Measurements from ENCODE around the gene PKHD1.
A peak's percentile ranks its signal among the peaks of the same experiment; 100 is the strongest.

PKHD1 gene

GRCh38 chr6:51962354-51962753 lies 125.1 kb downstream of the PKHD1 start:
- peaks cover 0 to 2% of the 10 kb centered on the region in 2 experiments for H3K4me1 ChIP-seq (ENCODE audit: control insufficient read depth in 1 of 2, insufficient read depth in 2 of 2, low read length in 2 of 2)
- no peak overlapping the region for H4K8ac ChIP-seq (ENCODE audit: low read depth, low read length)
- no peak overlapping the region for H3K14ac ChIP-seq (ENCODE audit: low read length)
- no peaks in the 10 kb centered on the region for H3K27me3 ChIP-seq (ENCODE audit: insufficient read depth, low read length)
- no peak overlapping the region for H3K18ac ChIP-seq (ENCODE audit: low read length)
- no peak overlapping the region for H3K27ac ChIP-seq (ENCODE audit: low read depth, low read length)
- WGBS (ENCODE audit: extremely low coverage, insufficient coverage, insufficient read length) = no CpG with 5 or more reads among the region's 1 CpG
- no peak overlapping the region for H3K4me3 ChIP-seq (ENCODE audit: low read depth, low read length)
- H2BK12ac ChIP-seq (ENCODE audit: low read length) = no peak overlapping the region
- no peaks in the 10 kb centered on the region for H3K36me3 ChIP-seq (ENCODE audit: control insufficient read depth in 1 of 2, insufficient read depth in 2 of 2, low read length in 2 of 2)
- H2BK5ac ChIP-seq (ENCODE audit: low read depth, low read length, poor library complexity) = no peak overlapping the region
- H3K79me1 ChIP-seq (ENCODE audit: low read length) = no peaks in the 10 kb centered on the region
- H4K12ac ChIP-seq (ENCODE audit: low read depth, low read length) = no peak overlapping the region
- no peaks in the 10 kb centered on the region for H3K79me2 ChIP-seq (ENCODE audit: control insufficient read depth, insufficient read depth, low read length, poor library complexity)
- H3K9ac ChIP-seq (ENCODE audit: low read length) = no peak overlapping the region
- no peak overlapping the region for H2AK5ac ChIP-seq (ENCODE audit: low read length)
- no peak overlapping the region for H3K4me2 ChIP-seq (ENCODE audit: low read length)
- DNase-seq = no peak
- no peak overlapping the region for H2AFZ ChIP-seq (ENCODE audit: insufficient read depth, low read length, poor library complexity)
- H3K23ac ChIP-seq (ENCODE audit: low read length) = no peak overlapping the region
- H3K4ac ChIP-seq (ENCODE audit: low read depth, low read length) = no peak overlapping the region
- no peak overlapping the region for H2BK120ac ChIP-seq (ENCODE audit: insufficient read depth, low read length, poor library complexity)
- H4K91ac ChIP-seq (ENCODE audit: low read depth, low read length) = no peak overlapping the region
- no peaks in the 10 kb centered on the region for H3K9me3 ChIP-seq (ENCODE audit: insufficient read depth, low read depth, low read length)

DNA sequence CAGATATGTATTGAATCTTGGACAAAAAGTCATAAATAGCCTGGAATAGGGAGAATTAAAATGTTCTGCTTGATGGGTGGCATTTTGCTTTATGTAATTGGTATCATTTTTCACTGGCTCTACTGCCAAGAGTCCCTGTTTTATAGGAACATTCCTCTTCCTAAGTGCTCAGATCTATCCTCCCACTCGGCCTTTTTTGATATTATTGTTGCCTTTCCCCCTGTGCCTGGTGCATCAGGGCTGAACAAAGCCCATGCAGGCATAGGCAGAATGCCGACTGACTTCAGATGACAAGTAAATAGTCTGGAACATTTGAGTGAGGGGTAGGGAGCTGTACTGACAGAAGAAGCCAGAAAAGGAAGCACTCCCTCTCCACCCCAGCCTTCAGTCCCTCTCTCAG lies 127.0 kb downstream of the PKHD1 start:
- Histone ChIP-seq H3K4ac (ENCODE audit: low read depth, low read length) (no peak overlapping the region), H3K27ac (ENCODE audit: low read depth, low read length) (no peak overlapping the region), H4K8ac (ENCODE audit: low read depth, low read length) (no peak overlapping the region), H3K9me3 (ENCODE audit: insufficient read depth, low read depth, low read length) (no peaks in the 10 kb centered on the region), H2BK12ac (ENCODE audit: low read length) (no peak overlapping the region), H3K4me2 (ENCODE audit: low read length) (no peak overlapping the region), H3K27me3 (ENCODE audit: insufficient read depth, low read length) (no peaks in the 10 kb centered on the region), H2AFZ (ENCODE audit: insufficient read depth, low read length, poor library complexity) (no peak overlapping the region), H2BK120ac (ENCODE audit: insufficient read depth, low read length, poor library complexity) (no peak overlapping the region), H3K4me1 (ENCODE audit: control insufficient read depth in 1 of 2, insufficient read depth in 2 of 2, low read length in 2 of 2) (peaks cover 0 to 2% of the 10 kb centered on the region in 2 experiments), H2AK5ac (ENCODE audit: low read length) (no peak overlapping the region), H3K23ac (ENCODE audit: low read length) (no peak overlapping the region), H2BK5ac (ENCODE audit: low read depth, low read length, poor library complexity) (no peak overlapping the region), H3K18ac (ENCODE audit: low read length) (no peak overlapping the region), H3K36me3 (ENCODE audit: control insufficient read depth in 1 of 2, insufficient read depth in 2 of 2, low read length in 2 of 2) (no peaks in the 10 kb centered on the region), H3K79me2 (ENCODE audit: control insufficient read depth, insufficient read depth, low read length, poor library complexity) (no peaks in the 10 kb centered on the region), H3K9ac (ENCODE audit: low read length) (no peak overlapping the region), H3K4me3 (ENCODE audit: low read depth, low read length) (no peak overlapping the region), H3K79me1 (ENCODE audit: low read length) (no peaks in the 10 kb centered on the region), H4K91ac (ENCODE audit: low read depth, low read length) (no peak overlapping the region), H4K12ac (ENCODE audit: low read depth, low read length) (no peak overlapping the region), H3K14ac (ENCODE audit: low read length) (no peak overlapping the region)
- no CpG with 5 or more reads among the region's 2 CpGs for WGBS (ENCODE audit: extremely low coverage, insufficient coverage, insufficient read length)
- no peak for DNase-seq

GRCh38 chr6:51959744-51960383 lies 127.5 kb downstream of the PKHD1 start:
- Histone ChIP-seq H3K79me2 (ENCODE audit: control insufficient read depth, insufficient read depth, low read length, poor library complexity) (no peaks in the 10 kb centered on the region), H4K91ac (ENCODE audit: low read depth, low read length) (no peak overlapping the region), H3K4me1 (ENCODE audit: control insufficient read depth in 1 of 2, insufficient read depth in 2 of 2, low read length in 2 of 2) (peaks cover 0 to 2% of the 10 kb centered on the region in 2 experiments), H3K9me3 (ENCODE audit: insufficient read depth, low read depth, low read length) (no peaks in the 10 kb centered on the region), H3K4me2 (ENCODE audit: low read length) (no peak overlapping the region), H3K4ac (ENCODE audit: low read depth, low read length) (no peak overlapping the region), H3K27me3 (ENCODE audit: insufficient read depth, low read length) (no peaks in the 10 kb centered on the region), H3K4me3 (ENCODE audit: low read depth, low read length) (no peak overlapping the region), H3K27ac (ENCODE audit: low read depth, low read length) (no peak overlapping the region), H2BK120ac (ENCODE audit: insufficient read depth, low read length, poor library complexity) (no peak overlapping the region), H3K18ac (ENCODE audit: low read length) (no peak overlapping the region), H4K8ac (ENCODE audit: low read depth, low read length) (no peak overlapping the region), H3K9ac (ENCODE audit: low read length) (no peak overlapping the region), H2BK5ac (ENCODE audit: low read depth, low read length, poor library complexity) (no peak overlapping the region), H4K12ac (ENCODE audit: low read depth, low read length) (no peak overlapping the region), H3K36me3 (ENCODE audit: control insufficient read depth in 1 of 2, insufficient read depth in 2 of 2, low read length in 2 of 2) (no peaks in the 10 kb centered on the region), H3K14ac (ENCODE audit: low read length) (no peak overlapping the region), H3K23ac (ENCODE audit: low read length) (no peak overlapping the region), H2AFZ (ENCODE audit: insufficient read depth, low read length, poor library complexity) (no peak overlapping the region), H2BK12ac (ENCODE audit: low read length) (no peak overlapping the region), H2AK5ac (ENCODE audit: low read length) (no peak overlapping the region), H3K79me1 (ENCODE audit: low read length) (no peaks in the 10 kb centered on the region)
- no CpG with 5 or more reads among the region's 6 CpGs for WGBS (ENCODE audit: extremely low coverage, insufficient coverage, insufficient read length)
- DNase-seq = peak; percentile 76 to 88

DNA sequence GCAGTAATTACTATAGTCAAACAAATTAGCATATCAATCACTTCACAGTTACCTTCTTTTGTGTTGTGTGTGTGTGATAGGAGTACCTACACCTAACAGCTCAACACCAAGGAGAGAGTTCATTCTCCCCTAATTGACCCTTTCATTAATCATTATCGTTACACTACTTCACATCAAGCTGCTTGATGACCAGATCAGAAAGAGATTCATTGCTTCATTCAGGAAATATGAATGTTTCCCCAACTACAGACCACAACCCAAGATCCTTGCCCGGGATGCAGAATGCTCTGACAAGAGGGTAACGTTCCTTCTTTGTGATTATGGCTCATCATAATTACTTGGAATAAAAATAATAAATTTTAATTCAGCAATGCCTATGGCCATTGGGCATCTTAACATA lies 132.7 kb downstream of the PKHD1 start:
- Histone ChIP-seq H3K79me1 (ENCODE audit: low read length) (no peaks in the 10 kb centered on the region), H3K27me3 (ENCODE audit: insufficient read depth, low read length) (no peaks in the 10 kb centered on the region), H4K8ac (ENCODE audit: low read depth, low read length) (no peak overlapping the region), H3K9ac (ENCODE audit: low read length) (no peak overlapping the region), H3K79me2 (ENCODE audit: control insufficient read depth, insufficient read depth, low read length, poor library complexity) (no peaks in the 10 kb centered on the region), H4K12ac (ENCODE audit: low read depth, low read length) (no peak overlapping the region), H3K4me1 (ENCODE audit: control insufficient read depth in 1 of 2, insufficient read depth in 2 of 2, low read length in 2 of 2) (no peaks in the 10 kb centered on the region), H3K23ac (ENCODE audit: low read length) (no peak overlapping the region), H3K9me3 (ENCODE audit: insufficient read depth, low read depth, low read length) (no peaks in the 10 kb centered on the region), H3K18ac (ENCODE audit: low read length) (no peak overlapping the region), H2BK12ac (ENCODE audit: low read length) (no peak overlapping the region), H3K4me2 (ENCODE audit: low read length) (no peak overlapping the region), H3K4ac (ENCODE audit: low read depth, low read length) (no peak overlapping the region), H3K14ac (ENCODE audit: low read length) (no peak overlapping the region), H2BK5ac (ENCODE audit: low read depth, low read length, poor library complexity) (no peak overlapping the region), H2AFZ (ENCODE audit: insufficient read depth, low read length, poor library complexity) (no peak overlapping the region), H2BK120ac (ENCODE audit: insufficient read depth, low read length, poor library complexity) (no peak overlapping the region), H4K91ac (ENCODE audit: low read depth, low read length) (no peak overlapping the region), H3K4me3 (ENCODE audit: low read depth, low read length) (no peak overlapping the region), H3K27ac (ENCODE audit: low read depth, low read length) (no peak overlapping the region), H2AK5ac (ENCODE audit: low read length) (no peak overlapping the region), H3K36me3 (ENCODE audit: control insufficient read depth in 1 of 2, insufficient read depth in 2 of 2, low read length in 2 of 2) (no peaks in the 10 kb centered on the region)
- no peak for DNase-seq
- no CpG with 5 or more reads among the region's 3 CpGs for WGBS (ENCODE audit: extremely low coverage, insufficient coverage, insufficient read length)

All from trophoblast cell (in vitro differentiated cells and primary cell).